Kidney (tissue), 14 donors: ENCODE results near the gene SNED1. TPM values are rescaled to one million over a fixed set of nuclear protein-coding genes. Genes with fewer than 3 reads are reported as not detected.

ENCODE experiments used
- DNase-seq, 5 donors: peaks; one replicate each; pipeline ENCODE4 v3.0.0-alpha.2; 2013 to 2020
- FAIRE-seq: peaks from 2 replicates; lab custom pipeline; 2012; peaks lifted over from hg19 to GRCh38; lab: Jason Lieb, UNC
- H3K27ac ChIP-seq, 2 donors: one replicate each; pipeline ENCODE4 v1.7.0; 2013; ENCODE audit warnings: low read depth in 2 of 2, low read length in 2 of 2, inconsistent platforms in 1 of 2
- H3K27me3 ChIP-seq: one replicate; pipeline ENCODE4 v1.7.1; 2013; ENCODE audit warnings: low read length, inconsistent platforms; ENCODE audit not compliant: control insufficient read depth, insufficient read depth
- H3K36me3 ChIP-seq, 3 donors: one replicate each; pipeline versions ENCODE4 v1.7.0 to v1.7.1; 2013; ENCODE audit warnings: low read length in 3 of 3, control low read depth in 1 of 3, inconsistent platforms in 1 of 3; ENCODE audit not compliant: insufficient read depth in 3 of 3, control insufficient read depth in 2 of 3
- H3K4me1 ChIP-seq, 3 donors: one replicate each; pipeline versions ENCODE4 v1.7.0 to v1.7.1; 2013; ENCODE audit warnings: low read length in 3 of 3, inconsistent platforms in 1 of 3, low read depth in 1 of 3; ENCODE audit not compliant: control insufficient read depth in 2 of 3, insufficient read depth in 2 of 3
- H3K4me3 ChIP-seq, 3 donors: one replicate each; pipeline versions ENCODE4 v1.7.0 to v1.8.1; 2013; ENCODE audit warnings: low read length in 3 of 3, control low read depth in 1 of 3, inconsistent platforms in 1 of 3
- H3K9ac ChIP-seq, 3 donors: one replicate each; pipeline versions ENCODE4 v1.7.0 to v1.7.1; 2013; ENCODE audit warnings: low read length in 3 of 3, control low read depth in 1 of 3, inconsistent platforms in 1 of 3
- H3K9me3 ChIP-seq, 3 donors: one replicate each; pipeline versions ENCODE4 v1.7.0 to v1.7.1; 2013; ENCODE audit warnings: low read length in 3 of 3, control low read depth in 1 of 3, inconsistent platforms in 1 of 3; ENCODE audit not compliant: control insufficient read depth in 2 of 3, insufficient read depth in 1 of 3
- CTCF ChIP-seq: IDR thresholded peaks from 3 replicates; pipeline ENCODE4 v1.5.1; 2012; ENCODE audit warnings: mild to moderate bottlenecking, moderate library complexity, borderline replicate concordance; ENCODE audit not compliant: insufficient read depth; ENCODE audit errors: extremely low read depth
- intact Hi-C: fragments of 100-400 bp; cut with DNase I; formaldehyde crosslinking; loops from one replicate; pipeline ENCODE4 v1.11.1; 2022
- polyA plus RNA-seq: library from polyadenylated mRNA; stranded (reverse); fragments of 350-450 nt; fragmentation: Illumina TruSeq; extraction: RNeasy Lipid Tissue Mini Kit (QIAGEN cat#74804); gene quantifications from one replicate; pipeline ENCODE4 v1.2.3, GENCODE V29; 2014; ENCODE audit warnings: low read depth, low replicate concordance; ENCODE audit not compliant: insufficient read depth
- total RNA-seq: library from RNA; stranded (reverse); fragmentation: NEBNext Ultra II Directional; extraction: Animal tissue kit (Norgen Biotek cat#: 25700); gene quantifications from one replicate; pipeline ENCODE4 v1.2.1, GENCODE V29; 2021
- donor health status: control.
- donor health status: control.
- donor health status: control.
- donor health status: control.
- donor health status: control.
- donor health status: DM: yes; HTN: yes; CAD: no.
- donor health status: Normal renal cell carcinoma (clear cell type).

The SNED1 gene
- total and polyA plus RNA-seq, 2 donors from 2014 or later, result 3.0 to 42.1 TPM

- intact Hi-C loops, result no loop called here
- Histone ChIP-seq H3K27ac (no peak overlapping the region), H3K4me3 (no peak overlapping the region), H3K4me1 (peaks cover 0 to 4% (median 0%) of the 10 kb centered on the region in 3 donors), H3K36me3 (no peaks in the 10 kb centered on the region), H3K27me3 (no peaks in the 10 kb centered on the region), H3K9ac (no peak overlapping the region), H3K9me3 (no peaks in the 10 kb centered on the region)
- no peak for FAIRE-seq
- no peak for TF ChIP-seq CTCF
- DNase-seq, result peak in 1 of 5 donors; percentile 48
Measured at GRCh38 chr2:241132538-241133435, 134.4 kb downstream of the SNED1 start.

- peak in 1 of 5 donors; percentile 29 for DNase-seq
- H3K27me3 ChIP-seq, result no peaks in the 10 kb centered on the region
- H3K9me3 ChIP-seq, result no peaks in the 10 kb centered on the region
- peaks cover 0 to 4% (median 0%) of the 10 kb centered on the region in 3 donors for H3K4me1 ChIP-seq
- intact Hi-C loops, result no loop called here
- no peak overlapping the region for H3K9ac ChIP-seq
- no peak overlapping the region for H3K4me3 ChIP-seq
- no peak for TF ChIP-seq CTCF
- no peaks in the 10 kb centered on the region for H3K36me3 ChIP-seq
- FAIRE-seq, result no peak
- no peak overlapping the region for H3K27ac ChIP-seq
Measured at GRCh38 chr2:241133436-241133820, 135.0 kb downstream of the SNED1 start.

- no peak for TF ChIP-seq CTCF
- Histone ChIP-seq H3K36me3 (no peaks in the 10 kb centered on the region), H3K27ac (no peak overlapping the region), H3K9me3 (no peaks in the 10 kb centered on the region), H3K4me1 (peaks cover 0 to 4% (median 0%) of the 10 kb centered on the region in 3 donors), H3K27me3 (no peaks in the 10 kb centered on the region), H3K9ac (no peak overlapping the region), H3K4me3 (no peak overlapping the region)
- peak in 1 of 5 donors; percentile 59 for DNase-seq
- no peak for FAIRE-seq
- intact Hi-C loops, result no loop called here
Measured at GRCh38 chr2:241134711-241135110, 136.3 kb downstream of the SNED1 start.
